Stimulated activated naive CD8-positive, alpha-beta T cell treated with anti-CD3 and anti-CD28 coated beads, Interleukin-15, Interleukin-2, amounts not matched to agents 100 U/mL and 50 U/mL, for 24 hours (primary cell): Measurements from ENCODE around the gene CYTH2.

Source experiments
- ATAC-seq: fragments of 150-1000 bp; cut with Tn5 transposase; one replicate; pipeline ENCODE4 v1.10.0; 2021
- DNase-seq: peaks from one replicate; pipeline ENCODE4 v3.0.0; 2021

CYTH2 gene

DNA sequence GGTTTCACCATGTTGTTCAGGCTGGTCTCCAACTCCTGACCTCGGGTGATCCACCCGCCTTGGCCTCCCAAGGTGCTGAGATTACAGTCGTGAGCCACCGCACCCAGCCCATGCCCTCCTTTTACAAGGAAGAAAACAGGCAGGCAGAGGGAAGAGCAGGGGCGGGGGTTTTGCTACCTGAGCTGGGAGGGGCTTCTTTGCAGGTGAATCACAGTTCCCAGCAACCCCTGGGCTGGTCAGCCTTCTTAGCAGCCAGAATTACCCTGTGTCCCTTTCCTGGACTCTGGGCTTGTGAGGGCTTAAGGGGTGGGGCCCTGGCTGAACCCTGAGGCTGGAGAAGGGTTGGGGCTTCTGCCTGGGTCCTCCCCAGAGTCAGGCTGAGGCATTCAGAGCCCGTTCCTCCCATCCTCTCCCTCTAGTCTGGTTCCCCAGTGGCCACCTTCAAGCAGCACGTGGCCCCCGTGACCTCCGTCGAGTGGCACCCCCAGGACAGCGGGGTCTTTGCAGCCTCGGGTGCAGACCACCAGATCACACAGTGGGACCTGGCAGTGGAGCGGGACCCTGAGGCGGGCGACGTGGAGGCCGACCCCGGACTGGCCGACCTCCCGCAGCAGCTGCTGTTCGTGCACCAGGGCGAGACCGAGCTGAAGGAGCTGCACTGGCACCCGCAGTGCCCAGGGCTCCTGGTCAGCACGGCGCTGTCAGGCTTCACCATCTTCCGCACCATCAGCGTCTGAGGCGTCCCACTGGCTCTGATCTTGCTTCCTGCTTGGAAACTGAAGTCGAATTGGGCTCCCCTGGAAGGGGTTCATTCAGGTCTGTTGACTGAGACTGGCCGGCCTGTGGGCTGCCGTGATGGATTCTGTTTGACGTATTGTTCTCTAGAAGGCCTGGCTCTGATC is 16.6 kb upstream of the CYTH2 start:
- no peak for ATAC-seq
- DNase-seq: no peak

DNA sequence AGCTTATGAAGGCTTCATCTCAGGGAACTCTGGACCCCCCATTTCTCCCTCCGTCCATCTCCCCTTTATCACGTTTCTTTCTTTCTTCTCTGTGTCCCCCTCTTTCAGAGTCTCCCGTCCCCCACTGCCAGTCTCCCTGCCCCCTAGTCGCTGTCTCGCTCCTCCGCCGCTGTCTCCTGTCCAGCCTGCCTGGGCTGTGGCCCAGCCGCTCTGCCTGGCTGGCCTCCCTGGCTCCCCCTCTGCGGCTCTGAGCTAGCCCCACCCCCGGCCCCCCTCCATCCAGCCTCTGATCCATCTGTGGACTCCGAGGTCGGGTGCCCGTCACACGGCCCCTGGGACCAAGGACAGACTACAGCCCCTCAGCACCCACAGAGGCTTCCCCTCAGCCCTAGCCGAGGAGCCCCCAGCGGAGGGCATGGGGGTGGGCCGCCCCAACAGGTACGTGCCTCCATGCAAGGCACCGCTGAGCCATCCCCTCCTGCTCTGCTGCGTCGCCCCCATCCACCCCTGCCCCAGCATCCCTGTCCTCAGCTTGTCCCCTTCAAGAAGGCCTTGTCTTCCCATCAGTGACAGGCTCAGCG is 14.9 kb upstream of the CYTH2 start:
- ATAC-seq (no peak), DNase-seq (no peak)

DNA sequence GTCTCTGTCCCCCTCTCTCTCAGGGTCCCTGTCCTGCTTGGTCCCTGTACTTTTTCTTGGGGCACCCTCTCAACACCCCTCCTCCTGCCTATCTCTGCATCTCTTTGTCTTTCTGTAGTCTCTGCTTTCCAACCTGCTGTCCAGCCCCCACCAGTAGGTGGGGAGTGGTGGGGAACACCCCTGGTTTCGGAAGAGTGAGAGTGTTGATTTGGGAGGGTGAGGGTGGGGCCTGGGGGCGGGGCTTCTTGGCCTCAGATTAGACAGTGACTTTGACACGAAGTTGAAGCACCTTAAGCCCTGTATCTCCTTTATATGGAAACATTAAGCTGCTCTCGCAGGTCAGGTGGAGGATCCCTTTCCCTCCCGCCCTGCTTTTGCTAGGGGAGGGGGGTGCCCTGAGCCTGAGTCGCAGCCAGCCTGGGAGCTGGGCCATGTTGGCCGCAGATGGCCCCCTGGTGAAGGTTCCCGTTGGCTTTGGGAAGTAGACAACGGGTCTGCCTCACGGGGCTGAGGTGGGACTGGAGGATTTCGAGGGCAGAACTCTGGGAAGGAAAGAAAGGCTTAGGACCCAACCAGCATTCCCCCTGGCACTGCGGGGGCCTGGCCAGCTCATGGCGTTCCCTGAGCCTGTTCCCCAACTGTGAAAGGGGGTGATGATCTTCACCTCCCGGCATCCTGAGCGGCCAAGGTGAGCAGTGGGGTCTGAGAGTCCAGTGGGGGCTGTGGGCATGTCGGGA is 13.8 kb upstream of the CYTH2 start, which contains the start of gene KCNJ14:
KCNJ14 (plus strand) TSS at position 404 of the 737 bp plus-strand sequence. CDS start 6,151 bp downstream, outside the sequence.
- DNase-seq (no peak), ATAC-seq (no peak)

DNA sequence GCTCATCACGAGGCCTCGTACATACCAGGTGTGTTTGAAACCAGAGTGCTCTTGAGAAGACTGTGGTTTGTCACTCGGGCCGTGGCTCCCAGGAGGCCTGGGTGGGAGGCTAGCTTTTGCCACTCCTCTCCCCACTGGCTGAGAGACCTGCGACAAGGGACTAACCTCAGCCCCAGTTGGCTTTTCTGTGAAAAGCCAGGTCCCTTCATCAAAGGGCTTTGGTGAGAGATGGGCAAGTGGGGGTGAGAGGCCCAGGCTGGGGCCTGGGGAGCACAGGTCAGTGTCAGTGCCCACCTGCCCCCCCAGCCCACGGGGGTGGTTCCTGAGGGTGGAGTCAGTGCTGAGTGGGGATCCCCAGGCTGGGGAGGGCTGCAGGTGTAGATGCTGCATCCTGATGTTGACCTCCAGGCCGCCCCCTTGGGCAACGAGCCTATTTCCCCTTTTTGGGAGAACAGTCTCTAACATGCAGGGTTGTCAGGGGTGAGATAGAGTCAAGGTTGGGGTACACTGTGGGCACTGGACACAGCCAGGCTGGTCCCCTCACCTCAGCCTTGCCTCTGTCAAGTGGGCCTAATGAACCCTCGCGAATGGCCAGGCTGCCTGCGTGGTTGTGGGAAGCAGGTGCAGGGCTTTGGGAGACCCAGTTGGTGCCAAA is 13.1 kb upstream of the CYTH2 start:
- no peak for DNase-seq
- no peak for ATAC-seq

DNA sequence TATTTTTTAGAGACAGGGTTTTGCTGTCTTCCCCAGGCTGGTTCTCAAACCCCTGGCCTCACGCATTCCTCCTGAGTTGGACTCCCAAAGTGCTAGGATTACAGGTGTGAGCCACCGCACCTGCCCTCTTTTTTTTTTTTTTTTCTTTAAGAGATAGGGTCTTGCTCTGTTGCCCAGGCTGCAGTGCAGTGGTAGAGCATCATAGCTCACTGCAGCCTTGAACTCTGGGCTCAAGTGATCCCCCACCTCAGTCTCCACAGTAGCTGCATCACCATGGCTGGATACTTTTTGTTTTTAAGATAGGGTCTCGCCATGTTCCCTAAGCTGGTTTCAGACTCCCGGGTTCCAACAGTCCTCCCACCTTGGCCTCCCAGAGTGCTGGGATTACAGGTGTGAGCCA is 12.3 kb upstream of the CYTH2 start:
- DNase-seq (no peak), ATAC-seq (no peak)

DNA sequence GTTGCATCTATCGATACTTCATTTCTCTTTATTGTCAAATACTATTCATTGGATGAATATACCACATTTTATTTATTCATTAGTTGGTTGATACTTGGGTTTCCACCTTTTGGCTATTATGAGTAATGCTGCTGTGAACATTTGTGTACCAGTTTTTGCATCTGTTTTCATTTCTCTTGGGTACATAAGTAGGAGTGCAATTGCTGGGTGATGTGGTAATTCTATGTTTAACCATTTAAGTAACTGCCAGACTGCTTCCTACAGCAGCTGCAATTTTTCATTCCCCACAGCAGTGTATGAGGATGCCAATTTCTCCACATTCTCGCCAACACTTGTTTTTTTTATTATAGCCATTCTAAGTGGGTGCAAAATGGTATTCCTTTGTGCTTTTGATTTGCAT is 11.2 kb upstream of the CYTH2 start:
- no peak for ATAC-seq
- no peak for DNase-seq

DNA sequence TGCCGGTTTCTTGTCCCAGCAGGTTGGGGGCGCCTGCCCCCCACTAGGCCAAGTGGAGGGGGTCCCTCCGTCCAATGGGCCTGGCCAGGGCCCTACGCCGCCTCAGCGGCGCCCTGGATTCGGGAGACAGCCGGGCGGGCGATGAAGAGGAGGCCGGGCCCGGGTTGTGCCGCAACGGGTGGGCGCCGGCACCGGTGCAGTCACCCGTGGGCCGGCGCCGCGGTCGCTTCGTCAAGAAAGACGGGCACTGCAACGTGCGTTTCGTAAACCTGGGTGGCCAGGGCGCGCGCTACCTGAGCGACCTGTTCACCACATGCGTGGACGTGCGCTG is 7.6 kb upstream of the CYTH2 start:
- ATAC-seq: no peak

DNA sequence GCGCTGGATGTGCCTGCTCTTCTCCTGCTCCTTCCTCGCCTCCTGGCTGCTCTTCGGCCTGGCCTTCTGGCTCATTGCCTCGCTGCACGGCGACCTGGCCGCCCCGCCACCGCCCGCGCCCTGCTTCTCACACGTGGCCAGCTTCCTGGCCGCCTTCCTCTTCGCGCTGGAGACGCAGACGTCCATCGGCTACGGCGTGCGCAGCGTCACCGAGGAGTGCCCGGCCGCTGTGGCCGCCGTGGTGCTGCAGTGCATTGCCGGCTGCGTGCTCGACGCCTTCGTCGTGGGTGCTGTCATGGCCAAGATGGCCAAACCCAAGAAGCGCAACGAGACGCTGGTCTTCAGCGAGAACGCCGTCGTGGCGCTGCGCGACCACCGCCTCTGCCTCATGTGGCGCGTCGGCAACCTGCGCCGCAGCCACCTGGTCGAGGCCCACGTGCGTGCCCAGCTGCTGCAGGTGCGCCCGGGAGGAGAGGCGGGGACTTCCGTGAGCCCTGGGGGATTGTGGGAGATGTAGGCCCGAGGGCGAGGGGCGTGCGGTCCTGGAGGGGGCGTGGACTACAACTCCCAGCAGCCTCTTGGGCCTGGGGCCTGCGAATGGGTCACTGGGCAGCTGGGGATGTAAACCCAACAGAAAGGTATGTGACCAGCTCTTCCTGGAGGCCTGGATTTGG is 7.0 kb upstream of the CYTH2 start:
- no peak for ATAC-seq
- peak; percentile 30 for DNase-seq

More for the DNA sequence above, 7.6 kb upstream of the CYTH2 start:
- DNase-seq: no peak

DNA sequence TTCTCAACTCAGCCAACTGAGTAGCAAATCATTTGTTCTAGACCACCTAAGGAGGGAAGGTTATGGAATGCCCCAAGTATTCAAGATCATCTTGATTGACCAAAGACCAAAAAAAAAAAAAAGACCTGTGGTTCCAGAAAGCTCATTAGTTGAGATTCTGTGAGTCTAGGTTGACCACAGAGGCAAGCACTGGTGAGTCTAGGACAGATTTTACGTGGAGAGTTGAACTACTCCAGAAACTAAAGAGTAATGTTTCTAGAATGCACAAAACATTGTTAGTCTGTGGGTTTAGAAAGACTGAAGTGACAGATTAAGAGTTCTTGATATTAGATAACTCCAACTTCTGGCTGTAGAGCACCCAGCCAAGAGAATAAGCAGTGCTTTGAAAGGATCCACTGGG is 4.0 kb upstream of the CYTH2 start:
- no peak for ATAC-seq
- no peak for DNase-seq

DNA sequence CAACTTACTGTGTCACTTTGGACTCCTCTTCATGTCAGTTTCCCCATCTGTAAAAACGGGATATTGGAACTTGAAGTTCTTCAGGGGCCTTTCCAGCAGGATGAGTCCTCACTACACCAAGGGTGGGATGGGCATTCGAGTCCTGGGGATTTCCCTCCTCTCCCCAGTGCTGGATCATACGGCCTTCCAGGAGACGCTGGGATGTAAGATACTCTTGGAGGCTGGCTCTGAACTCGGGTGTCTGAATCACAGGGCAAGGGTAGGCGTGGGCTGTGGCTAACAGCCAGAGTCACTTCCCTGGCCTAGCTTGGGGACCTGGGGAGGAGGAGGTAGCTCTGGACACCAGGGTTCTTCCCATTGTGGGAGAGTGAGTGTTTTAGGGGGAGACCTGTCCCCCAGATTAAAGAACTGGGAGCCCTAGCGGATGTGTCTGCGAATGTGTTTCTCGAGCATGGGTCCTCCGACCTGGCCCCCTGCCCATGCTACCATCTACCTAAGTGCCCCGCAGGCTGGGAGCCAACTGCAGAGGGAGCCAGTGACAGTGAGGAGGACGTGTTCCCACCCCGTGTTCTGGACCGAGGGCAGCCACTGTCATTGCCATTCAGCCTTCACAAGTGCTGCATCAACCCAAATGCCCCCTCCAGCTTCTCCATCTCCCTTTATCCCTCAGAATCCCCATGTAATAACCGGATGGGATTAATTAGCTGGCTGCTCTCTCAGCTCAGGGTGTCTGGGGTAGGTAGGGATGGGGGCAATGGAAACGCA is 2.4 kb upstream of the CYTH2 start:
- no peak for ATAC-seq
- no peak for DNase-seq

DNA sequence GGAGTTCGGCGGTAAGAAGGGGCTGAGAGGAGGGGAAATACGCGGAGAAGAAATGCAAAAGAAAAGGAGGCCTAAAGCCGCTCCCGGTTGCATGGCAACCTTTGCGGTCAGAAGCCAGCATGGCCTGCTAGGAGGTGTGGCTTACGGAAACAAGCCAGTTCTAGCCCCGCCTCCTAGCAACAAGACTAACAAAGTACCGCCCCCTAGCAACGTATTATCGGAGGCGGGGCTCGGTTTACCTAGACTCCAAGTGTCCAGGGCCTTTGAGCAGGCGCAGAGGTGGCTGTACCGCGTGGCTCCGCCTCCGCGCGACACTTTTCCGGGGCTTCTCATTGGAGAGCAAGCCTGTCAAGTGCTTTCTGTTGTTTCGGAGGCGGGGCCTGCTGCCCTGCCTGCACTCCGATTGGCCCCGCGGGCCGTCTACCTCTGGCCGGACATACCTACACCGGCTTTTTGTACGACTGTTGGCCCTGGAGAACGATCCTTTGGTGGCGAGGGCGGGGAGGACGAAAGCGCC is 339 bp upstream of the CYTH2 start:
- ATAC-seq (peak; percentile 94), DNase-seq (peak; percentile 98)

DNA sequence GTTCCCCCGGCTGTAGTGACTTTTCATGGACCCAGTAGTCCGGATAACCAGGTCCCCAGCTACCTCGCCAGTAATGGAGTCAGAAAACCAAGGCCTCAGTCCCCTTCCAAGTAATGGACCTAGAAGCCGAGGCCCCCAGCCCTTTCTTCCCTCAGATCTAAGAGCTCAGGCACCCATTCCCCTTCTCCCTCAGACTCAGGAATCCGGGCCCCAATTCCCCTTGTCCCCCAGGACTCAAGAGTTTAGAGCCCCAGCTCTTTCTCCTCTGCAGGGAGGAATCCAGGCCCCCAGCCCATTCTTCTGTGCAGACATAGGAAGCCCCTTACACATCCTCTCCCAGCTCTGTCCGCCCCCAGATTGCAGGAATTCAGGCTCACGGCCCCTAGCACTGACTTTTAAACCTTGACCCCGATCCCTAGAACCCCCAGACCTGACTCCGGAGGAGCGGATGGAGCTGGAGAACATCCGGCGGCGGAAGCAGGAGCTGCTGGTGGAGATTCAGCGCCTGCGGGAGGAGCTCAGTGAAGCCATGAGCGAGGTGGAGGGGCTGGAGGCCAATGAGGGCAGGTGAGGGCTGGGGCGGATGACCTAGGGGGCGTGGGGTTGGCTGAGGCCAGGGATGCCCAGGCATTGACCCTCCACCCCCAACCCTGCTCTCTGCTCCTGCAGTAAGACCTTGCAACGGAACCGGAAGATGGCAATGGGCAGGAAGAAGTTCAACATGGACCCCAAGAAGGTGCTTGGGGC is 938 bp downstream of the CYTH2 start:
- DNase-seq (no peak), ATAC-seq (no peak)

DNA sequence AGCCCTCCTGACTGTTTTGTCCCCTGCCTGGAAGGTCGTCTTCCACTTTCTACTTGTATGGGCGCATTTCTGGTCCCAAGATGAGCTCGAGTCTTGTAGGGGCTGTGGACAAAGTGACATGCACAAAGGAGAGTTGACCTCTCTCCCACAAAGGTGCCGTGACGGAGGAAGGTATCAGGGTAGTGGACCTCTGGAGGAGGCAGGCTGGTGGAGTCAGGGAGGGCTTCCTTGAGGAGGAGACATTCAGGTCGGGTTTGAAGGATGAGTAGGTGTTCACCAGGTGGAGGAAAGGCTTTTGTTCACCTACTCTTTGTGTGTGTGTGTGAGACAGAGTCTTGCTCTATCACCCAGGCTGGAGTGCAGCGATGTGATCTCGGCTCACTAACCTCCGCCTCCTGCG is 1.7 kb downstream of the CYTH2 start:
- ATAC-seq: no peak
- DNase-seq: no peak

DNA sequence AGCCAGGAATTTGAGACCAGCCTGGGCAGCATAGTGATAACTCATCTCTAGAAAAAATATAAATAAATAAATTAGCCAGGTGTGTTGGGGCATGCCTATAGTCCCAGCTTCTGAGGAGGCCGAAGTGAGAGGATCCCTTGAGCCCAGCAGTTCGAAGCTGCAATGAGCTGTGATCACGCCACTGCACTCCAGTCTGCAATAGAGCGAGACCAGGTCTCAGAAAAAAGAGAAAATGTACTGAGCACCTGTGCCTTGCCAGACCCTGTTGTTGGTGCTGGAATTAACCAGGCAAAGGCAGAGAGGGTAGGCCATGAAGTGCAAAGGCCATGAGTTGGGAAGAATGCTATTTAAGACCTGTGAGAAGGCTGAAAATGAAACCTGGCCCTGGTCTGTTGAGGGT is 2.7 kb downstream of the CYTH2 start:
- no peak for ATAC-seq
- no peak for DNase-seq

DNA sequence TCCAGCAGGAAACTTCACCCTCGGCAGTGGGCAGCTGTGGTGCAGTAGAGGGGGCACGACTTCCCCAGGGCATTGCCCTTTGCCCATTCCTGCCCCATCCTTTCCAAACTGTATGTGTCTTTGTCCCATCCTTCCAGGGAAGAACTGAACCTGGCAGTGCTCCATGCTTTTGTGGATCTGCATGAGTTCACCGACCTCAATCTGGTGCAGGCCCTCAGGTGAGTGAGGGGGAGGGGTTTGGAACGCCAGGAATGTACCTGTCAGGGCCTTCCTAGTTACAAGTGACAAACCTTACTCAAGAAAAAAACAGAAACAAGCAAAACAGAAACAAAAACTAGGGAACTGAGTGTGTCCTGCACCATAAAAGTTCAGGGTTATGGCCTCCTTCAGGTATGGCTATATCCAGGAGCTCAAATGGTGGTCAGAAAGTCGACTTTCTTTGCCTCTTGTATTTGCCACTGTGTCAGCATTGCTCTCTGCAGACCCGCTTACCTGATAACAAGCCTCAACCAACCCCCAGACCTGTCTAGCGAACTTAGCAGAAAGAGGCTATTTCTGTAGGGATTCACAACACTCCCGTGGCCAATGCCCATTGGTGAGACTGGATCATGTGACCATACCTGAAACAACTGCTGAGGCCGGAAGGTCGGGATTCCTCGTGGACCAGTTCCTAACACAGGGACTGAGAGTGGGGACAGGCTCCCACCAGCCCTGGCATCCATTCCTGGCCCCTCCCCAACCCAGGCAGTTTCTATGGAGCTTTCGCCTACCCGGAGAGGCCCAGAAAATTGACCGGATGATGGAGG is 4.2 kb downstream of the CYTH2 start:
- DNase-seq (no peak), ATAC-seq (no peak)

DNA sequence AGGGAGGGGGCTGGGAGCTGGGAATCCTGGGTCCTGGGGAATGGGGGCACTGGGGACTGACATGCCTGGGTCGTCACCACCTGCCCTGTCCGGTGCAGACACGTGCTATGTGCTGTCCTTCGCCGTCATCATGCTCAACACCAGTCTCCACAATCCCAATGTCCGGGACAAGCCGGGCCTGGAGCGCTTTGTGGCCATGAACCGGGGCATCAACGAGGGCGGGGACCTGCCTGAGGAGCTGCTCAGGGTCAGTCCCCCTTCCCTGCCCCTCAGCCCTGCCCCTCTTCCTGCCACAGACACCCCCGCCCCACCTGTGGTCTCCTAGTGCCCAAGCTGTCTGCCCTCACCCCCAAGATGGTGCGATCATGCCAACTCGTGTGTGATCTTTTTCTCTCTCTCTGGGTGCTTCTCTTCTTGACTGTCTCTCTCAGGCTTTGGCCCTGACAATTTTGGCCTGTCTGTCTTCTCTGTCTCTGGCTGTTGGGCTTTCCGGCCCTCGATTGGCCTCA is 5.0 kb downstream of the CYTH2 start:
- DNase-seq (no peak), ATAC-seq (no peak)

DNA sequence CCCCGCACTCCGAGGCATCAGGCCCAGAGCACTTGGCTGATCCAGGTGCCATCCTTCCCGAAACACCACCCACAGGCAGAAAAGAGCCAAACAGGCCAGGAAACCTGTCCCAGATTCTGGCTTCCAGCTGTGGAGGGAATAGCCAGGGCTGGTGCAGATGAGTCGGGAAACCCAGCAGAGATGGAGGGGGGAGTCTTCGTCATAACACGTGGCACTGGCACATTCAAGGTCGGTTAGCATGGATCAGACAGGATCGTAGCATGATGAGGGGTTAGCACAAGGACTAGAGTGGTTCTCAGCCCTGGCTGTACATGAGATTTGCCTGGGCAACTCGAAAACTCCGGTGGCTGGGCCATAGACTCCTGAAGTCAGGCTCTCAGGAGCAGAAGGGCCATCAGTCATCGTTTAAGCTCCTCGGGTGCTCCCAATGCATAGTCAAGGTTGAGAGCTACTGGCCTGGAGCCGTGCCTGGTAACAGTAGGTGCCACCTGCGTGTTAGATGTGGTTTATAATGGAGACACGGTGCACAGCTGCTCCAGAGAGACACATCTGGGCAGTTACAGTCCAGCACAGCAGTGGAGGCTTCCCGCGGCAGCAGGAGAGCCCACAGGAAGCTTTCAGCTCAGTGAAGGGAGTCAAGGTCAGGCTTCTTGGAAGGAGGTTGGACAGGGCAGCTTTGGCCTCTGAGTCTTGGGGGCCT is 6.3 kb downstream of the CYTH2 start:
- ATAC-seq: no peak
- DNase-seq: no peak

DNA sequence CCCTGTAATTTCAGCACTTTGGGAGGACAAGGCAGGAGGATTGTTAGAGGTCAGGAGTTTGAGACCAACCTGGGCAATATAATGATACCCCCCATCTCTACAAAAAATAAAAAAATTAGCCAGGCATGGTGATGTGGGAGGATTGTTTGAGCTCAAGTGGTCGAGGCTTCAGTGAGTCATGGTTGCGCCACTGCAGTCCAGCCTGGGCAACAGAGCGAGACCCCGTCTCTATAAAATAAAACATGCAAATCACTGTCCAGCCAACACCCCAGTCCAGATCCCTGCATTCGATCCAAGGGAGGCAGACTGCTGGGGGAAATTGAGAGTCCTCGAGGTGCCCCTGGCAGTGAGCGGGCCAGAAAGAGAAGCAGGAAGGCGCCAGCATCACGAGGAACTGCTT is 7.0 kb downstream of the CYTH2 start:
- DNase-seq: no peak
- no peak for ATAC-seq
